SIG-M5 treated with dmso at 0.1 percent for 504 hours (cell line): ENCODE measurements around the gene RERE.

Experiments
- DNase-seq: peaks from one replicate; lab custom pipeline; 2025; ENCODE audit not compliant: unreplicated experiment; lab: John Stamatoyannopoulos, UW

RERE gene

DNA sequence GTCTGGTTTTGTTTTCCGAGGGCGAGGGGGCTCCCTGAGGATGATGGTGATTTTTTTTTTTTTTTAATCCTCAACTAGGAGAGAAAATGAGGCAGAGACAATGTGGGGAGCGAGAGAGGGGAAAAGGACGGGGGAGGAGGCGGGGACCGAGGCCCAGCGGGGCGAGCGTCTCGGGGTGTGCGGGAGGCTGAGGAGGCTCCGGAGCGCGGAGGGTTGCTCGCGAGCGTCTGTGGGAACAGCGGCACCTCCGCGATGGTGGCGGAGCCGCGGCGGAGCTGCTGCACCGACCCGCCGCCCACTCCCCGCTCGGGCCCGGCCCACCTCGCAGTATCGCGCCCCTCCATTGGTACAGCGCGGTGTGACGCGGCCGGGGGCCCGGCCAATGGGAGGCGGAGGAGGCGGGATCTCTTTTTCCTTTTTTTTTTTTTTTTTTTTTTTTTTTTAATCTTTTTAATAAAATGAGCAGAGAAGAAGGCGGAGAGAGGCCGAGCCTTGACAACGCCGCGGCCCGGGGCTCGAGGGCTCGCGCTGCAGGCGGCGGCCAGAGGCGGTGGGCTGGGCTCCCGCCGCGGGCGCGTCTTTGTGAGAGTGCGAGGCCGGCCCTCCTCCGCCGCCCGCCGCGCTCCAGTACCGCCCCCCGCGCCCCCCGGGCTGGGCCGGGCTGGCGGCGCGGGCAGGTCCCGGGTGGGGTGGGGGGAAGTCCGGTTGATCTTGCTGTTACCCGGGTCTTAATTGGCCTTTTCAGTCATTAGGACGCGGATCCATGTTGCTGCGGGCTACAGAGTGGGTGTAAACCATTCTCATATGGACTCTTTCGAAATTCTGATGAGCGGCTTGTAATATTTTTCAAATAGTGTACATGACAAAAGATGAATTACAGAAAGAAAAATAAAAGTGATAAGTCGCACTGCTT, at the start of gene RERE:
RERE (minus strand) TSS at position 229 of the 913 bp plus-strand sequence.
- DNase-seq = peak; percentile 73

DNA sequence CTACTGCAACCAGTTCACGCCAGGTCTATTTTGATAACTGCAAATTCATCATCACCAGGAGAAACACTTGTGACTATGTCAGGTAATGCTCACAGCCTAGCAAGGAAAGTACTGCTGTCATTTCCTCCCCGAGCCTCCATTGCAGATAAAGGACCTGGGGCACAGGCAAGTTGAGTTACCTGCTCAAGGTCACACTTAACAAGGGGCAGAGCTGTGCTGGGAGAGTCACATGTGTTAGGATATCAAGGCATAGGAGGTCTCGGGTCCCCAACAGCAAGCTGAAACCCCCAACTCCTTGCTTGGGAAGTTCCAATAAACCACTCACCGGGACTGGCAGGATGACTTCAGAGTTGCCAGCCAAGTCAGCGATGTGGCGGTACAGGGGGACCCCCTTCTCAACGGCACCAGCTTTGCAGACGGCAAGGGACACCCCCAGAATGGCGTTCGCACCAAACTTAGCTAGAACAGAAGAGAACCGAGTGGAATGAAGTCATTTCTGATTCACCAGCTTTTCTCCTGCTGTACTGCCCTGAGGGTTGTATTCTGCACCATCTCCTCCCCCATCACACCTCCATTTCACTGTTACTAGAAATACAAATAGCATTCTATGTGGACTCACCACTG, 49.5 kb upstream of the RERE start:
- no peak for DNase-seq

GRCh38 chr1:8866173-8866791, 48.8 kb upstream of the RERE start:
- no peak for DNase-seq

- no peak for DNase-seq
Observed at GRCh38 chr1:8864713-8865344, 47.4 kb upstream of the RERE start.

DNA sequence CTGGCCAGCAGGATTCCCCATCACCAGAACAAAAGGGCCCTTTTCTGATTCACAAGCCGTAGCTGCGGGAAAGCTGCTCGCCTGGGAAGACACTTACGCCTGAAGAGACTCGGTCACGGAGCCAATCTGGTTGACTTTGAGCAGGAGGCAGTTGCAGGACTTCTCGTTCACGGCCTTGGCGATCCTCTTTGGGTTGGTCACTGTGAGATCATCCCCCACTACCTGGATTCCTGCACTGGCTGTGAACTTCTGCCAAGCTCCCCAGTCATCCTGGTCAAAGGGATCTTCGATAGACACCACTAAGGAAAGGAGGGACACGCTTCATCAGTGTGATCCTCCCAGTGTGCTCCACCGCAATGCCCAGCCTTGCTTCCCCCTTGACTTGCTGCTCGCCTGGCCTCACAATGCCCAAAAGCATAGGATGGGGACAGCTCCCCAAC, 46.4 kb upstream of the RERE start:
- no peak for DNase-seq

GRCh38 chr1:8863138-8863537, 45.7 kb upstream of the RERE start:
- no peak for DNase-seq

- no peak for DNase-seq
Observed at GRCh38 chr1:8862528-8862927, 45.1 kb upstream of the RERE start.

- no peak for DNase-seq
Observed at GRCh38 chr1:8860738-8861516, 43.5 kb upstream of the RERE start.

GRCh38 chr1:8858888-8859706, 41.7 kb upstream of the RERE start:
- peak; percentile 66 for DNase-seq

GRCh38 chr1:8858112-8858668, 40.8 kb upstream of the RERE start:
- no peak for DNase-seq

- DNase-seq = no peak
Observed at GRCh38 chr1:8856689-8857412, 39.4 kb upstream of the RERE start.

GRCh38 chr1:8854240-8854639, 36.8 kb upstream of the RERE start:
- no peak for DNase-seq

- no peak for DNase-seq
Observed at GRCh38 chr1:8851060-8851459, 33.6 kb upstream of the RERE start.

GRCh38 chr1:8848663-8849386, 31.4 kb upstream of the RERE start:
- DNase-seq = peak; percentile 70

GRCh38 chr1:8847990-8848389, 30.6 kb upstream of the RERE start:
- DNase-seq = no peak

GRCh38 chr1:8846263-8846662, 28.8 kb upstream of the RERE start:
- DNase-seq = no peak

- DNase-seq = no peak
Observed at GRCh38 chr1:8845104-8846097, 28.0 kb upstream of the RERE start.
